Subcutaneous adipose tissue (tissue), 4 donors: ENCODE measurements around the gene DISP2. TPM values are rescaled to one million over a fixed set of nuclear protein-coding genes. Genes with fewer than 3 reads are reported as not detected.

Experiments
- CTCF ChIP-seq: fragments of 450-650 bp; IDR thresholded peaks from one replicate; pipeline ENCODE4 v1.5.1; 2016; ENCODE audit warnings: low read depth, mild to moderate bottlenecking, control low read depth, antibody characterized with exemption, moderate library complexity
- total RNA-seq, 4 donors: library from RNA; depleted of rRNA; stranded (reverse); fragments of >200 nt; gene quantifications; one replicate each; pipeline ENCODE4 v1.1.0, GENCODE V29; 2016

The DISP2 gene
- total RNA-seq, 4 donors from 2014 or later = under 0.01 to 0.19 (median under 0.01) TPM; not detected in 1

- no peak for TF ChIP-seq CTCF
Observed at GRCh38 chr15:40379853-40380252, 21.8 kb downstream of the DISP2 start.

- no peak for TF ChIP-seq CTCF
Observed at GRCh38 chr15:40380636-40381035, 22.6 kb downstream of the DISP2 start.

GRCh38 chr15:40381818-40382529, 24.0 kb downstream of the DISP2 start:
- no peak for TF ChIP-seq CTCF

- no peak for TF ChIP-seq CTCF
Observed at GRCh38 chr15:40382580-40383456, 24.8 kb downstream of the DISP2 start, which contains the start of gene KNSTRN. Gene KNSTRN (plus strand): TSS chr15:40382721. CDS start chr15:40382836, 115 bp downstream.

- TF ChIP-seq CTCF = no peak
Observed at GRCh38 chr15:40386480-40386879, 28.5 kb downstream of the DISP2 start.

GRCh38 chr15:40388941-40389823, 31.2 kb downstream of the DISP2 start:
- TF ChIP-seq CTCF = no peak
